Caki2 (cell line): Measurements from ENCODE around the gene CNNM3. TPM values are rescaled to one million over a fixed set of nuclear protein-coding genes. Genes with fewer than 3 reads are reported as not detected.

Source experiments
- DNase-seq: peaks from one replicate; pipeline ENCODE4 v3.0.0-alpha.2; 2015; ENCODE audit warnings: low read depth
- in situ Hi-C: cut with HindIII; loops from 2 replicates; pipeline ENCODE4 v1.10.0; 2016; ENCODE audit warnings: low sequenced_read_pairs, low pct_unique_long_range_greater_than_20kb, mixed read lengths
- total RNA-seq: library from RNA; depleted of rRNA; stranded (reverse); fragments of >200 nt; shearing (Covaris generic); gene quantifications from 2 replicates; pipeline ENCODE4 v1.2.3, GENCODE V29; 2014; ENCODE audit warnings: low replicate concordance; rRNA removed

CNNM3 gene
- 28.7 and 41.7 TPM in 2 replicates for total RNA-seq

- in situ Hi-C loops: no loop called here
- peak; percentile 94 for DNase-seq
These were observed at the start of gene CNNM3 for GRCh38 chr2:96816127-96816835. TSS of gene CNNM3 (plus strand) at chr2:96816268. CDS start at chr2:96816278, 10 bp downstream.

GRCh38 chr2:96767135-96767871 is 48.8 kb upstream of the CNNM3 start:
- in situ Hi-C loops: no loop called here
- no peak for DNase-seq

- peak; percentile 90 for DNase-seq
These were observed 47.9 kb upstream of the CNNM3 start for GRCh38 chr2:96768083-96768561.

GRCh38 chr2:96769814-96770213 is 46.3 kb upstream of the CNNM3 start:
- no peak for DNase-seq
- in situ Hi-C loops: no loop called here

More at GRCh38 chr2:96768083-96768561, 47.9 kb upstream of the CNNM3 start:
- in situ Hi-C loops: no loop called here

GRCh38 chr2:96770442-96771202 is 45.4 kb upstream of the CNNM3 start:
- in situ Hi-C loops: no loop called here
- no peak for DNase-seq

GRCh38 chr2:96771796-96772618 is 44.1 kb upstream of the CNNM3 start:
- DNase-seq: no peak
- in situ Hi-C loops: no loop called here

GRCh38 chr2:96772903-96773671 is 43.0 kb upstream of the CNNM3 start:
- in situ Hi-C loops: no loop called here
- no peak for DNase-seq

GRCh38 chr2:96773922-96774321 is 42.1 kb upstream of the CNNM3 start:
- no peak for DNase-seq
- in situ Hi-C loops: no loop called here

- no peak for DNase-seq
- in situ Hi-C loops: no loop called here
These were observed 40.9 kb upstream of the CNNM3 start for GRCh38 chr2:96775160-96775559.

GRCh38 chr2:96783388-96783787 is 32.7 kb upstream of the CNNM3 start:
- in situ Hi-C loops: no loop called here
- DNase-seq: no peak

- DNase-seq: no peak
These were observed 28.7 kb upstream of the CNNM3 start for GRCh38 chr2:96787411-96787810.

GRCh38 chr2:96788442-96789244 is 27.4 kb upstream of the CNNM3 start:
- in situ Hi-C loops: no loop called here
- peak; percentile 35 for DNase-seq

More at GRCh38 chr2:96787411-96787810, 28.7 kb upstream of the CNNM3 start:
- in situ Hi-C loops: no loop called here

- DNase-seq: no peak
- in situ Hi-C loops: no loop called here
These were observed 26.8 kb upstream of the CNNM3 start for GRCh38 chr2:96789245-96789617.

- in situ Hi-C loops: no loop called here
- no peak for DNase-seq
These were observed 23.0 kb upstream of the CNNM3 start for GRCh38 chr2:96792772-96793749.

GRCh38 chr2:96795076-96795475 is 21.0 kb upstream of the CNNM3 start:
- DNase-seq: no peak

More at GRCh38 chr2:96795076-96795475, 21.0 kb upstream of the CNNM3 start:
- in situ Hi-C loops: no loop called here
